Central memory CD8-positive, alpha-beta T cell (primary cell): ENCODE results near the gene OR10K2.
"Not testable (repeated sequence)": the region's sequence is repeated elsewhere in the genome, so short reads cannot be mapped to it uniquely, and the experiment has no call there.

Experiments
- ATAC-seq: fragments of 150-1000 bp; cut with Tn5 transposase; replicated peaks from 2 replicates; pipeline ENCODE4 v1.10.0; 2022; ENCODE audit warnings: mild to moderate bottlenecking, moderate FRiP score, moderate number of reproducible peaks; ENCODE audit not compliant: poor library complexity, severe bottlenecking; ENCODE audit errors: extremely low read depth
- DNase-seq, 2 donors: peaks; one replicate each; pipeline ENCODE4 v3.0.0; 2021; ENCODE audit warnings: low spot score in 2 of 2
- H3K27ac Mint-ChIP-seq: one replicate; pipeline ENCODE4 v1.8.0; 2022; ENCODE audit warnings: low read depth, mild to moderate bottlenecking, moderate library complexity, mixed read lengths
- H3K27me3 Mint-ChIP-seq: one replicate; pipeline ENCODE4 v1.8.0; 2022; ENCODE audit warnings: mixed read lengths
- H3K36me3 Mint-ChIP-seq: one replicate; pipeline ENCODE4 v1.8.0; 2022; ENCODE audit warnings: mild to moderate bottlenecking, moderate library complexity, mixed read lengths; ENCODE audit not compliant: insufficient read depth
- H3K4me1 Mint-ChIP-seq: one replicate; pipeline ENCODE4 v1.8.0; 2022; ENCODE audit warnings: mixed read lengths
- H3K4me3 Mint-ChIP-seq: one replicate; pipeline ENCODE4 v1.8.0; 2022; ENCODE audit warnings: mild to moderate bottlenecking, moderate library complexity, mixed read lengths
- H3K9me3 Mint-ChIP-seq: one replicate; pipeline ENCODE4 v1.8.0; 2022; ENCODE audit warnings: mixed read lengths

The OR10K2 gene

GRCh38 chr1:158426137-158426536 is at the start of gene OR10K2:
TSS of gene OR10K2 (minus strand) at chr1:158426237. CDS start at chr1:158420866, 5,371 bp downstream.
- Mint-ChIP-seq H3K36me3 (no peaks in the 10 kb centered on the region), H3K4me3 (no peak within 1 kb of the TSS), H3K9me3 (peaks cover 7% of the 10 kb centered on the region), H3K27ac (no peak within 1 kb of the TSS), H3K27me3 (peaks cover 45% of the 10 kb centered on the region), H3K4me1 (no peaks in the 10 kb centered on the region)
- no peak for ATAC-seq
- no peak for DNase-seq

- Mint-ChIP-seq H3K4me1 (no peaks in the 10 kb centered on the region), H3K27ac (no peak within 1 kb of the TSS), H3K9me3 (no peaks in the 10 kb centered on the region), H3K4me3 (no peak within 1 kb of the TSS), H3K36me3 (no peaks in the 10 kb centered on the region), H3K27me3 (peaks cover 43% of the 10 kb centered on the region)
- ATAC-seq (no peak), DNase-seq (no peak)
These were observed 45.9 kb upstream of the OR10K2 start, which contains the start of gene OR10R2 for GRCh38 chr1:158471920-158472319. TSS of gene OR10R2 (plus strand) at chr1:158472220. CDS start at chr1:158472326, 106 bp downstream.

- Mint-ChIP-seq H3K27me3 (peaks cover 52% of the 10 kb centered on the region), H3K36me3 (no peaks in the 10 kb centered on the region), H3K27ac (no peak within 1 kb of the TSS)
These were observed 35.5 kb upstream of the OR10K2 start, which contains the start of gene OR10K1 for GRCh38 chr1:158461534-158461933. TSS of gene OR10K1 (plus strand) at chr1:158461834. CDS start at chr1:158465562, 3,728 bp downstream.

GRCh38 chr1:158458263-158458662 is 32.2 kb upstream of the OR10K2 start:
- no peaks in the 10 kb centered on the region for H3K9me3 Mint-ChIP-seq
- ATAC-seq (no peak), DNase-seq (no peak)
- no peak overlapping the region for H3K27ac Mint-ChIP-seq
- H3K4me3 Mint-ChIP-seq: no peak overlapping the region
- peaks cover 69% of the 10 kb centered on the region for H3K27me3 Mint-ChIP-seq
- no peaks in the 10 kb centered on the region for H3K36me3 Mint-ChIP-seq
- no peaks in the 10 kb centered on the region for H3K4me1 Mint-ChIP-seq

More at GRCh38 chr1:158461534-158461933, 35.5 kb upstream of the OR10K2 start, which contains the start of gene OR10K1:
- DNase-seq: no peak
- Mint-ChIP-seq H3K9me3 (no peaks in the 10 kb centered on the region), H3K4me1 (no peaks in the 10 kb centered on the region), H3K4me3 (no peak within 1 kb of the TSS)
- ATAC-seq: no peak

GRCh38 chr1:158457246-158457645 is 31.2 kb upstream of the OR10K2 start:
- Mint-ChIP-seq H3K36me3 (no peaks in the 10 kb centered on the region), H3K27me3 (peaks cover 69% of the 10 kb centered on the region), H3K4me3 (no peak overlapping the region), H3K4me1 (no peaks in the 10 kb centered on the region), H3K9me3 (no peaks in the 10 kb centered on the region), H3K27ac (no peak overlapping the region)
- DNase-seq (no peak), ATAC-seq (no peak)

- DNase-seq (no peak), ATAC-seq (no peak)
- H3K36me3 Mint-ChIP-seq: no peaks in the 10 kb centered on the region
- peaks cover 9% of the 10 kb centered on the region for H3K9me3 Mint-ChIP-seq
- no peaks in the 10 kb centered on the region for H3K4me1 Mint-ChIP-seq
- H3K27me3 Mint-ChIP-seq: peaks cover 61% of the 10 kb centered on the region
- H3K4me3 Mint-ChIP-seq: no peak overlapping the region
- no peak overlapping the region for H3K27ac Mint-ChIP-seq
These were observed 28.5 kb upstream of the OR10K2 start for GRCh38 chr1:158454537-158454936.

GRCh38 chr1:158445376-158445775 is 19.3 kb upstream of the OR10K2 start:
- DNase-seq (no peak), ATAC-seq (no peak)
- Mint-ChIP-seq H3K4me3 (no peak overlapping the region), H3K27ac (no peak overlapping the region), H3K9me3 (no peaks in the 10 kb centered on the region), H3K4me1 (no peaks in the 10 kb centered on the region), H3K27me3 (peaks cover 62% of the 10 kb centered on the region), H3K36me3 (no peaks in the 10 kb centered on the region)

- no peaks in the 10 kb centered on the region for H3K36me3 Mint-ChIP-seq
- no peaks in the 10 kb centered on the region for H3K4me1 Mint-ChIP-seq
- no peak overlapping the region for H3K27ac Mint-ChIP-seq
- H3K27me3 Mint-ChIP-seq: peaks cover 85% of the 10 kb centered on the region
- H3K4me3 Mint-ChIP-seq: no peak overlapping the region
- ATAC-seq: no peak
- no peak for DNase-seq
- peaks cover 6% of the 10 kb centered on the region for H3K9me3 Mint-ChIP-seq
These were observed 8.7 kb upstream of the OR10K2 start for GRCh38 chr1:158434741-158435140.

GRCh38 chr1:158430163-158430562 is 4.1 kb upstream of the OR10K2 start:
- H3K9me3 Mint-ChIP-seq: peaks cover 13% of the 10 kb centered on the region
- not testable (repeated sequence) for H3K36me3 Mint-ChIP-seq, H3K27ac Mint-ChIP-seq, DNase-seq, H3K4me3 Mint-ChIP-seq, H3K4me1 Mint-ChIP-seq, ATAC-seq
- peaks cover 79% of the 10 kb centered on the region for H3K27me3 Mint-ChIP-seq

GRCh38 chr1:158425027-158425426 is 1.0 kb downstream of the OR10K2 start:
- Mint-ChIP-seq H3K9me3 (peaks cover 7% of the 10 kb centered on the region), H3K27ac (no peak overlapping the region), H3K4me3 (no peak overlapping the region), H3K36me3 (no peaks in the 10 kb centered on the region), H3K4me1 (no peaks in the 10 kb centered on the region), H3K27me3 (peaks cover 45% of the 10 kb centered on the region)
- ATAC-seq (no peak), DNase-seq (no peak)

- no peak overlapping the region for H3K4me3 Mint-ChIP-seq
- H3K9me3 Mint-ChIP-seq: no peaks in the 10 kb centered on the region
- no peaks in the 10 kb centered on the region for H3K36me3 Mint-ChIP-seq
- ATAC-seq (no peak), DNase-seq (no peak)
- no peaks in the 10 kb centered on the region for H3K4me1 Mint-ChIP-seq
- H3K27me3 Mint-ChIP-seq: peaks cover 19% of the 10 kb centered on the region
- H3K27ac Mint-ChIP-seq: no peak overlapping the region
These were observed 3.8 kb downstream of the OR10K2 start for GRCh38 chr1:158422212-158422611.

- Mint-ChIP-seq H3K27ac (no peak overlapping the region), H3K36me3 (no peaks in the 10 kb centered on the region), H3K9me3 (no peaks in the 10 kb centered on the region), H3K4me3 (no peak overlapping the region), H3K4me1 (no peaks in the 10 kb centered on the region), H3K27me3 (peaks cover 50% of the 10 kb centered on the region)
- DNase-seq (no peak), ATAC-seq (no peak)
These were observed 8.5 kb downstream of the OR10K2 start for GRCh38 chr1:158417586-158417985.

GRCh38 chr1:158414651-158415345 is 11.2 kb downstream of the OR10K2 start:
- Mint-ChIP-seq H3K4me1 (no peaks in the 10 kb centered on the region), H3K36me3 (no peaks in the 10 kb centered on the region), H3K27ac (no peak overlapping the region), H3K27me3 (peaks cover 36% of the 10 kb centered on the region), H3K9me3 (no peaks in the 10 kb centered on the region), H3K4me3 (no peak overlapping the region)
- ATAC-seq: no peak
- no peak for DNase-seq
